BJ (cell line): ENCODE results near the gene CDA. TPM values are rescaled to one million over a fixed set of nuclear protein-coding genes. Genes with fewer than 3 reads are reported as not detected.

Experiments
- CTCF ChIA-PET: fragments of 350-600 bp; formaldehyde crosslinking; extraction: SDS; loops from one replicate; lab custom pipeline; 2021; ENCODE audit warnings: antibody characterized with exemption, inconsistent platforms; lab: Yijun Ruan, JAX
- POLR2A ChIA-PET: fragments of 300-600 bp; sonication (Branson Sonifier 250); formaldehyde crosslinking; extraction: SDS; loops from one replicate; lab custom pipeline; 2021; ENCODE audit warnings: antibody characterized with exemption; lab: Charles Lee
- DNase-seq: peaks from one replicate; pipeline ENCODE4 v3.0.0-alpha.2; 2011; ENCODE audit warnings: low read depth
- H3K27me3 ChIP-seq: 2 replicates; pipeline ENCODE4 v1.6.0; 2011; ENCODE audit warnings: low read length; ENCODE audit not compliant: control insufficient read depth, insufficient read depth
- H3K36me3 ChIP-seq: 2 replicates; pipeline ENCODE4 v1.5.1; 2011; ENCODE audit warnings: low read length; ENCODE audit not compliant: control insufficient read depth, insufficient read depth
- H3K4me3 ChIP-seq: 2 replicates; pipeline ENCODE4 v1.5.1; 2011; ENCODE audit warnings: low read depth, mild to moderate bottlenecking, control low read depth, low read length
- polyA plus RNA-seq: library from polyadenylated mRNA; depleted of rRNA; stranded (reverse); fragments of >200 nt; gene quantifications from 2 replicates; pipeline ENCODE4 v1.2.3, GENCODE V29; 2011
- TF ChIP-seq, protein P1 (sequence below): IDR thresholded peaks from 2 replicates; pipeline ENCODE4 v1.5.1; 2011; ENCODE audit warnings: low read depth, mild to moderate bottlenecking, control low read depth, inconsistent platforms, low read length, moderate library complexity; ENCODE audit not compliant: insufficient read depth

Gene CDA
- polyA plus RNA-seq, 1 experiment = 7.5 TPM

- POLR2A ChIA-PET = no interaction called here
These were observed 20.6 kb downstream of the CDA start for GRCh38 chr1:20609541-20609940.

GRCh38 chr1:20610970-20611369 is 22.1 kb downstream of the CDA start:
- POLR2A ChIA-PET = no interaction called here
- Histone ChIP-seq H3K4me3 (no peak overlapping the region), H3K27me3 (no peaks in the 10 kb centered on the region), H3K36me3 (no peaks in the 10 kb centered on the region)
- TF ChIP-seq, protein P1, sequence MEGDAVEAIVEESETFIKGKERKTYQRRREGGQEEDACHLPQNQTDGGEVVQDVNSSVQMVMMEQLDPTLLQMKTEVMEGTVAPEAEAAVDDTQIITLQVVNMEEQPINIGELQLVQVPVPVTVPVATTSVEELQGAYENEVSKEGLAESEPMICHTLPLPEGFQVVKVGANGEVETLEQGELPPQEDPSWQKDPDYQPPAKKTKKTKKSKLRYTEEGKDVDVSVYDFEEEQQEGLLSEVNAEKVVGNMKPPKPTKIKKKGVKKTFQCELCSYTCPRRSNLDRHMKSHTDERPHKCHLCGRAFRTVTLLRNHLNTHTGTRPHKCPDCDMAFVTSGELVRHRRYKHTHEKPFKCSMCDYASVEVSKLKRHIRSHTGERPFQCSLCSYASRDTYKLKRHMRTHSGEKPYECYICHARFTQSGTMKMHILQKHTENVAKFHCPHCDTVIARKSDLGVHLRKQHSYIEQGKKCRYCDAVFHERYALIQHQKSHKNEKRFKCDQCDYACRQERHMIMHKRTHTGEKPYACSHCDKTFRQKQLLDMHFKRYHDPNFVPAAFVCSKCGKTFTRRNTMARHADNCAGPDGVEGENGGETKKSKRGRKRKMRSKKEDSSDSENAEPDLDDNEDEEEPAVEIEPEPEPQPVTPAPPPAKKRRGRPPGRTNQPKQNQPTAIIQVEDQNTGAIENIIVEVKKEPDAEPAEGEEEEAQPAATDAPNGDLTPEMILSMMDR = no peak
- no peak for DNase-seq
- CTCF ChIA-PET = interaction anchor here (1.1 to 4.9 kb wide), 2 partner anchors 22 to 35 kb away, joined by 3 to 19 read pairs; partner anchors contain the start of gene PINK1

More at GRCh38 chr1:20609541-20609940, 20.6 kb downstream of the CDA start:
- Histone ChIP-seq H3K36me3 (no peaks in the 10 kb centered on the region), H3K4me3 (no peak overlapping the region), H3K27me3 (no peaks in the 10 kb centered on the region)
- DNase-seq = no peak
- TF ChIP-seq, protein P1 = no peak
- CTCF ChIA-PET = interaction anchor here (0.8 to 2.2 kb wide), 2 partner anchors 24 to 803 kb away, joined by 4 to 8 read pairs; no protein-coding TSS in a partner anchor

- Histone ChIP-seq H3K36me3 (no peaks in the 10 kb centered on the region), H3K27me3 (no peaks in the 10 kb centered on the region), H3K4me3 (no peak overlapping the region)
- POLR2A ChIA-PET = no interaction called here
- TF ChIP-seq, protein P1 = no peak
- DNase-seq = no peak
- CTCF ChIA-PET = interaction anchor here (1.1 to 4.9 kb wide), 2 partner anchors 21 to 36 kb away, joined by 3 to 19 read pairs; partner anchors contain the start of gene PINK1
These were observed 22.8 kb downstream of the CDA start for GRCh38 chr1:20611652-20612051.

- Histone ChIP-seq H3K27me3 (no peaks in the 10 kb centered on the region), H3K36me3 (no peaks in the 10 kb centered on the region), H3K4me3 (no peak overlapping the region)
- CTCF ChIA-PET = interaction anchor here (0.7 to 4.9 kb wide), 2 partner anchors 21 to 23 kb away, joined by 4 to 19 read pairs; partner anchors contain the start of gene PINK1
- DNase-seq = no peak
- TF ChIP-seq, protein P1 = no peak
- POLR2A ChIA-PET = no interaction called here
These were observed 23.4 kb downstream of the CDA start for GRCh38 chr1:20612221-20612746.

DNA sequence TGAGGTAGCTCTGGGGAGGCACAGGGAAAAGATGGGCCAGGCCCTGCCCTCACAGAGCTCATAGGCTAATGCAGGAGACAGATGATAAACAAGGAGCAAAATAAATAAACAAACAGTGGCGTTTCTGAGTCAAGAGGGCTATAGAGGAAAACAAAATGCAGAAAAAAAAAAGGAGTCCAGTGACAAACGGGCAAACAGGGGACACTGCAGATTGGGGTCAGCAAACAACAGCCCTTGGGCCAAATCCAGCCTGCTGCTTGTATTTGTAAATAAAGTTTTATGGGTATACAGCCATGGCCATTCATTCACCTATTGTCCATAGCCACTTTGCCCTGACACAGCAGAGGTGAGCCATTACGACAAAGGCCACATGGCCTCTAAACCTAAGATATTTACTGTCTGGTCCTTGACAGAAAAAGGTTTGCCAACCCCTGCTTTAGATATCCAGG is 25.3 kb downstream of the CDA start:
- no peak for DNase-seq
- no peaks in the 10 kb centered on the region for H3K27me3 ChIP-seq
- H3K4me3 ChIP-seq = no peak overlapping the region
- TF ChIP-seq, protein P1 = no peak
- no peaks in the 10 kb centered on the region for H3K36me3 ChIP-seq
- POLR2A ChIA-PET = interaction anchor here (0.6 kb wide), 1 partner anchor 955 kb away, joined by 3 read pairs; no protein-coding TSS in a partner anchor
- CTCF ChIA-PET = interaction anchor here (1.6 to 4.9 kb wide), 2 partner anchors 19 to 39 kb away, joined by 5 to 19 read pairs; partner anchors contain the start of gene PINK1
